ENCODE measurements around the gene NAA38. TPM values are rescaled to one million over a fixed set of nuclear protein-coding genes. Genes with fewer than 3 reads are reported as not detected.
A peak's percentile ranks its signal among the peaks of the same experiment; 100 is the strongest.

The NAA38 gene
- total RNA-seq, 1 experiment from 2014 or later, result 30.4 TPM

- Histone ChIP-seq H3K36me3 (peaks cover 19% of the 10 kb centered on the region), H3K4me1 (0 out of 2 replicates have a peak, but pooled peaks cover 2% of the 10 kb centered on the region), H3K4me3 (no peak overlapping the region), H3K27ac (no peak overlapping the region), H3K9me3 (replicated peaks) (no peaks in the 10 kb centered on the region), H3K27me3 (no peaks in the 10 kb centered on the region)
- no peak for DNase-seq
These were observed 6.5 kb downstream of the NAA38 start for GRCh38 chr17:7850701-7851437.

- Histone ChIP-seq H3K4me1 (no peaks in the 10 kb centered on the region), H3K27ac (no peak overlapping the region), H3K36me3 (peaks cover 19% of the 10 kb centered on the region), H3K9me3 (replicated peaks) (no peaks in the 10 kb centered on the region), H3K27me3 (no peaks in the 10 kb centered on the region), H3K4me3 (no peak overlapping the region)
- no peak for DNase-seq
These were observed 7.4 kb downstream of the NAA38 start for GRCh38 chr17:7849751-7850504.

GRCh38 chr17:7849130-7849750 lies 8.1 kb downstream of the NAA38 start:
- DNase-seq, result no peak
- Histone ChIP-seq H3K4me1 (no peaks in the 10 kb centered on the region), H3K4me3 (no peak overlapping the region), H3K27ac (no peak overlapping the region), H3K9me3 (replicated peaks) (no peaks in the 10 kb centered on the region), H3K27me3 (no peaks in the 10 kb centered on the region), H3K36me3 (peaks cover 19% of the 10 kb centered on the region)

GRCh38 chr17:7848739-7849129 lies 8.6 kb downstream of the NAA38 start:
- Histone ChIP-seq H3K4me1 (no peaks in the 10 kb centered on the region), H3K36me3 (peaks cover 19% of the 10 kb centered on the region), H3K9me3 (replicated peaks) (no peaks in the 10 kb centered on the region), H3K27me3 (no peaks in the 10 kb centered on the region), H3K4me3 (no peak overlapping the region), H3K27ac (no peak overlapping the region)
- no peak for DNase-seq

GRCh38 chr17:7848131-7848579 lies 9.2 kb downstream of the NAA38 start:
- no peak overlapping the region for H3K27ac ChIP-seq
- no peaks in the 10 kb centered on the region for H3K27me3 ChIP-seq
- H3K36me3 ChIP-seq, result peaks cover 19% of the 10 kb centered on the region
- no peaks in the 10 kb centered on the region for H3K4me1 ChIP-seq
- H3K9me3 ChIP-seq (replicated peaks), result no peaks in the 10 kb centered on the region
- no peak for DNase-seq
- no peak overlapping the region for H3K4me3 ChIP-seq

- no peak overlapping the region for H3K27ac ChIP-seq
- no peaks in the 10 kb centered on the region for H3K27me3 ChIP-seq
- H3K4me3 ChIP-seq, result no peak overlapping the region
- H3K9me3 ChIP-seq (replicated peaks), result no peaks in the 10 kb centered on the region
- DNase-seq, result no peak
- no peaks in the 10 kb centered on the region for H3K4me1 ChIP-seq
- H3K36me3 ChIP-seq, result peaks cover 19% of the 10 kb centered on the region
These were observed 10.3 kb downstream of the NAA38 start for GRCh38 chr17:7846765-7847661.

GRCh38 chr17:7846063-7846735 lies 11.2 kb downstream of the NAA38 start:
- Histone ChIP-seq H3K27me3 (no peaks in the 10 kb centered on the region), H3K27ac (no peak overlapping the region), H3K9me3 (replicated peaks) (no peaks in the 10 kb centered on the region), H3K4me1 (no peaks in the 10 kb centered on the region), H3K4me3 (no peak overlapping the region), H3K36me3 (peaks cover 11% of the 10 kb centered on the region; the same call in 1 of the 2 replicates)
- no peak for DNase-seq

- Histone ChIP-seq H3K4me1 (no peaks in the 10 kb centered on the region), H3K9me3 (replicated peaks) (no peaks in the 10 kb centered on the region), H3K27ac (no peak overlapping the region), H3K4me3 (peak overlapping the region; percentile 75), H3K27me3 (no peaks in the 10 kb centered on the region), H3K36me3 (peaks cover 4% of the 10 kb centered on the region; the same call in 1 of the 2 replicates)
- DNase-seq, result no peak
These were observed 11.8 kb downstream of the NAA38 start for GRCh38 chr17:7845359-7846062.

GRCh38 chr17:7844292-7845154 lies 12.8 kb downstream of the NAA38 start:
- H3K36me3 ChIP-seq, result no peaks in the 10 kb centered on the region
- H3K27me3 ChIP-seq, result no peaks in the 10 kb centered on the region
- no peaks in the 10 kb centered on the region for H3K4me1 ChIP-seq
- H3K27ac ChIP-seq, result peak overlapping the region; percentile 64
- H3K9me3 ChIP-seq (replicated peaks), result no peaks in the 10 kb centered on the region
- peak overlapping the region; percentile 75 for H3K4me3 ChIP-seq
- peak; percentile 82 to 88 for DNase-seq

GRCh38 chr17:7843536-7844291 lies 13.6 kb downstream of the NAA38 start:
- Histone ChIP-seq H3K9me3 (replicated peaks) (no peaks in the 10 kb centered on the region), H3K36me3 (no peaks in the 10 kb centered on the region), H3K27ac (peak overlapping the region; percentile 64), H3K27me3 (no peaks in the 10 kb centered on the region), H3K4me1 (peaks cover 2% of the 10 kb centered on the region), H3K4me3 (peak overlapping the region; percentile 75)
- peak; percentile 66 to 69 for DNase-seq

- Histone ChIP-seq H3K27ac (peak overlapping the region; percentile 64), H3K4me3 (peak overlapping the region; percentile 75), H3K4me1 (peaks cover 4% of the 10 kb centered on the region), H3K27me3 (no peaks in the 10 kb centered on the region), H3K9me3 (replicated peaks) (no peaks in the 10 kb centered on the region), H3K36me3 (no peaks in the 10 kb centered on the region)
- DNase-seq, result no peak
These were observed 14.2 kb downstream of the NAA38 start for GRCh38 chr17:7843257-7843535.

Measured in SJCRH30 (cell line).